Measurements from ENCODE around the gene MYL9. TPM values are rescaled to one million over a fixed set of nuclear protein-coding genes. Genes with fewer than 3 reads are reported as not detected.
A peak's percentile ranks its signal among the peaks of the same experiment; 100 is the strongest.

Gene MYL9
- total RNA-seq, 1 donor from 2014 or later, result 1,345 TPM

DNA sequence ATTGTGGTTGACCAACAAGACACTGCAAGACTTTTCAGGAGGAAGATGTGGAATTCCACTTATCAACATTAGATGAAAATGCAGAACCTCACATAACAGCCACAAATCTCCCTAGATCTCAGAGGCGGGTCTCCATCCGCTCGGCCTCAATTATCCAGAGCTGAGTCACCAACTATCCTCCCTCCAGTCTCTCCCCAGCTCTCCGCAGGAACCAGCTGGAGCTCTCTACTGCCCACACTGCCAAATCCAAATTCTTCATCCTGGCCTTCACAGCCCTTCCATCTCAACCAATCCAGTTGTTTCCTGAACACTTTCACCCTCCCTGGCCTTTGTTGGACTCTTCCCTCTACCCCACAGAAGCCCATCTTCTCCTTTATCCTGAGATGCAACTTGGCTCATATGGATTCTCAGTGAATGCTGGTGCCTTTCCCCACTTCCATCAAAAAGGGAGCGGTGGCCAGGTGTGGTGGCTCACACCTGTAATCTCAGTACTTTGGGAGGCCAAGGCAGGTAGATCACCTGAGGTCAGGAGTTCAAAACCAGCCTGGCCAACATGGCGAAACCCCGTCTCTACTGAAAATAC lies 28.6 kb downstream of the MYL9 start:
- no peaks in the 10 kb centered on the region for H3K36me3 ChIP-seq
- H3K27me3 ChIP-seq (ENCODE audit: low read depth), result no peaks in the 10 kb centered on the region
- H3K4me3 ChIP-seq, result no peak overlapping the region
- TF ChIP-seq, protein P1, sequence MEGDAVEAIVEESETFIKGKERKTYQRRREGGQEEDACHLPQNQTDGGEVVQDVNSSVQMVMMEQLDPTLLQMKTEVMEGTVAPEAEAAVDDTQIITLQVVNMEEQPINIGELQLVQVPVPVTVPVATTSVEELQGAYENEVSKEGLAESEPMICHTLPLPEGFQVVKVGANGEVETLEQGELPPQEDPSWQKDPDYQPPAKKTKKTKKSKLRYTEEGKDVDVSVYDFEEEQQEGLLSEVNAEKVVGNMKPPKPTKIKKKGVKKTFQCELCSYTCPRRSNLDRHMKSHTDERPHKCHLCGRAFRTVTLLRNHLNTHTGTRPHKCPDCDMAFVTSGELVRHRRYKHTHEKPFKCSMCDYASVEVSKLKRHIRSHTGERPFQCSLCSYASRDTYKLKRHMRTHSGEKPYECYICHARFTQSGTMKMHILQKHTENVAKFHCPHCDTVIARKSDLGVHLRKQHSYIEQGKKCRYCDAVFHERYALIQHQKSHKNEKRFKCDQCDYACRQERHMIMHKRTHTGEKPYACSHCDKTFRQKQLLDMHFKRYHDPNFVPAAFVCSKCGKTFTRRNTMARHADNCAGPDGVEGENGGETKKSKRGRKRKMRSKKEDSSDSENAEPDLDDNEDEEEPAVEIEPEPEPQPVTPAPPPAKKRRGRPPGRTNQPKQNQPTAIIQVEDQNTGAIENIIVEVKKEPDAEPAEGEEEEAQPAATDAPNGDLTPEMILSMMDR (IDR thresholded peaks at IDR 0.05; ENCODE audit: borderline replicate concordance), result no peak
- intact Hi-C loops (cut with micrococcal nuclease), result no loop called here
- peaks cover 11% of the 10 kb centered on the region for H3K9me3 ChIP-seq (replicated peaks)
- DNase-seq, result no peak
- H3K4me1 ChIP-seq, result peaks cover 26% of the 10 kb centered on the region
- H3K27ac ChIP-seq (replicated peaks), result no peak overlapping the region

DNA sequence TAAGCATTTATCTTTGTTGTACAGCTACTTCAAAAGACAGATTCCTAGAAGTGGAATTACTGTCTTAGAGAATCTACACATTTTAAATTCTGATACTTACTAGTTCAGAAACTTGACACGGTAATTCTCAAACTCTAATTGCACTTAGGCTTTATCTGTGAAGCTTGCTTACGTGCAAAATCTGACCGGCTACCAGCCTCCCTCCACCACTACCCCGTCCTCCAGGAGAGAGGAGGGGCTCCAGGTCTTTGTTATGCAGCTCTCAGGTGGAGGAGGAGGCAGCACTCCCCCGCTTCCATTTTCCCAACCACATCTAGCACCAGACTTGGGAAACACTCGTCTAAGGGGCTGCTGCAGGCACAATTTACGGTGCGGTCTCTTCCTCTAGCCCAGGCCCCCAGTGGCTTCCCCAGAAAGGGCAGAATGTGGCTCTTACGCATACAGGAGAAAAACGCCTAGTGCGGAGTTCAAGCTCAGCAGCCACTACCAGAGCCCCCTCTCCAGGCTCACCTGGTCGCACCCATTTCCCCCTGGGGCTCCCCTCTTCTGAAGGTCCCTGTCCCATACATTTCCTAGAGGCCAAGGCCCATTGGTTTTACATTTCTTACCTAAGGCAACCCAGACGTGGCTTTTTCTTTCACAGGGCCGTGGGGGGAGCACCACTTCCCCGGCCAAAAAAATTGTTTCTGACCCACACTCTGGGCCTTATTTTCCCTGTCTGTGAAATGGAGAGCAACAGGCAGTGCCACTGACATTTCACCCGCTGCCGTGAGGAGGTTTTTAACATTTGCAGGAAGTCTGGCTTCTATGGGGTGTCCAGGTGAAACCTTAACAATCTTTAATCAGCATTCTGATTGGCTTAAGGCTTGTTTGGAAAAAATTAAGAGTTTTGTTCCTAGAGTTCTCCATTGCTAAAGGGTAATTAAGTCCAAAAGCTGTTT lies 30.5 kb downstream of the MYL9 start:
- no peak for DNase-seq
- intact Hi-C loops (cut with micrococcal nuclease), result no loop called here
- H3K4me1 ChIP-seq, result peaks cover 45% of the 10 kb centered on the region

DNA sequence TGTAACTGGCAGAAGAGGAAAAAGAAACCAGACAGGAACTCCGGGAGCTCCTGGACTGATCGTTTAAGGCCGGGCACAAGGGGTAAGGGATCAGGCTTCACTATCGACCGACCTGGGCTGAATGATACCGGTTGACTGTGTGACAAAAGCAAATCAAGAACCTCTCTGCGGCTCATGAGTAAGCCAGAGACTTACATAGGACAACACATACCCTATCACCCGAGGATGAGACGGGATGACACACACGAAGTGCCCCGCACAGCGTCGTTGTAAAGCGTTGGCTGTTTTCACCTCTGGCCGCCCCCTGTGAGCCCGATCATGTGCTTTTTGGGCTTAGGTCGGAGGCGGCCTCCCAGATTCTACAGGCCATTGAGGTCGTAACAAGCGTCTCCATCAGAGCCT lies 31.4 kb downstream of the MYL9 start:
- Histone ChIP-seq H3K27ac (replicated peaks) (peak overlapping the region; percentile 91), H3K4me3 (peak overlapping the region; percentile 96), H3K36me3 (no peaks in the 10 kb centered on the region), H3K9me3 (replicated peaks) (no peaks in the 10 kb centered on the region), H3K4me1 (peaks cover 45% of the 10 kb centered on the region), H3K27me3 (ENCODE audit: low read depth) (no peaks in the 10 kb centered on the region)
- TF ChIP-seq, protein P1 (IDR thresholded peaks at IDR 0.05; ENCODE audit: borderline replicate concordance), result no peak
- DNase-seq, result no peak
- intact Hi-C loops (cut with micrococcal nuclease), result no loop called here

More for the DNA sequence above, 30.5 kb downstream of the MYL9 start:
- Histone ChIP-seq H3K9me3 (replicated peaks) (no peaks in the 10 kb centered on the region), H3K36me3 (no peaks in the 10 kb centered on the region), H3K27me3 (ENCODE audit: low read depth) (no peaks in the 10 kb centered on the region), H3K27ac (replicated peaks) (peak overlapping the region; percentile 91), H3K4me3 (no peak overlapping the region)
- TF ChIP-seq, protein P1 (IDR thresholded peaks at IDR 0.05; ENCODE audit: borderline replicate concordance), result no peak

DNA sequence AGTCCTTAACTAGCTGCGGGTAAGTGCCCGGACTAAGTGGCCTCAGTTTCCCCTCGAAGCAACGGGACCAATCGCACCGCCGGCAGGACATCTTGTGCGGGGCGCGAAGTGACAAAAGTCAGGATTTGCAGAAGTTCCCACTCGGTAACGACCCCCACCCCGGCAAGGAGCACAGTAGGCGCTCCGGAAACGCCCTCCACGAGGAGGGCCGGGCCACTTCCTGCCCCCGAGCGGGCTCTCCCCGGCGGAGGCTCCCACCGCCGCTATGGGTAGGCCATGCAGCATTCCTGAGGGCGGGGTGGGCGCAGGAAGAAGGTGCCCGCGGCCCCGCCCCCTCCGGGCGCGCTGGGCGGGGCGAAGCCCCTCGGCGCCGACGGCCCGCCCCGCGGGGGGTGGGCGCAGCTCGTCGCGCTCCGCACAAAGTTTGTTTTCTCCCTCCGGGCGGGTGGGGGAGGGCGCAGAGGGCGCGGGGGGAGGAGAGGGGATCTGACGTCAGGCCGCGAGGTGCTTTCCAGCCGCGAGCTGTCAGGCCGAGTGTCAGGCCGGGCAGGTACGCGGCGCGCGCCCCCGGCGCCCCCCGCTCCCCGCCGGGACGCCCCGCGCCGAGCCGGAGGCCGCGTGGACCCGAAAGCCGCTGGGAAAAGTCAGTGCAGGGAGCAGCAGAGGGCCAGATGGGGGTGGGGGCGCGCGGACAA lies 31.9 kb downstream of the MYL9 start, which contains the start of gene TGIF2:
TSS of gene TGIF2 (plus strand) at position 495 of the 695 bp plus-strand sequence. CDS start 5,178 bp downstream, outside the sequence.
- no peaks in the 10 kb centered on the region for H3K36me3 ChIP-seq
- peak within 1 kb of the TSS; percentile 91 for H3K27ac ChIP-seq (replicated peaks)
- peak; percentile 82 for DNase-seq
- peak within 1 kb of the TSS; percentile 96 for H3K4me3 ChIP-seq
- TF ChIP-seq, protein P1 (IDR thresholded peaks at IDR 0.05; ENCODE audit: borderline replicate concordance), result no peak
- intact Hi-C loops (cut with micrococcal nuclease), result no loop called here
- H3K4me1 ChIP-seq, result peaks cover 45% of the 10 kb centered on the region
- H3K27me3 ChIP-seq (ENCODE audit: low read depth), result no peaks in the 10 kb centered on the region
- no peaks in the 10 kb centered on the region for H3K9me3 ChIP-seq (replicated peaks)

DNA sequence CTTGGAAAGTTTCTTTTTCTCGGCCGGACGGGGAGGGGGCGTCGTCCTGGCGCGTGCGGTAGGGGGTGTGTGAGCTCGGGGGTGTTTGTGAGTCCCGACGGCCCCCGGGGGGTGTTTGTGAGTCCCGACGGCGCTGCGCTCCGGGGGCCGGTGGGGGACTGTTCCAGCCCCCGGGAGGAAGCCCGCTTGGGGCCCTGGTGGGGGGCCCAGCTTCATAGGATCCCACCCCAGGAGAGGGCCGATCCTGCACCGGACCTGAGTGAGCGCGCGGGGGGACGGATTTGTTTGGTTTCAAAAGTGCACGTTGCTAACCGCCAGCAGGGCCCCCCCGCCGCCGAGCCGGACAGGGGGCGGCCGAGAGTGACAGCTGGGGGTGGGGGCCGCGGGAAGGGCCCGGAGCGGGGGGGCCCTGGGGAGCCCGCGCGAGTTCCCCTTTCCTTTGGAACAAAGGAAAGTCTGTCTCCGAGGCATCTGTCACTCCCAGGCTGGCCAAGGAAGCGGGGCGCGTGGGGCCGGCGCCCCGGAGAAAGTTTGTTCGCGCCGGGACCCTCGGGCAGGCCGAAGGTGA lies 32.6 kb downstream of the MYL9 start:
- intact Hi-C loops (cut with micrococcal nuclease), result no loop called here
- peak overlapping the region; percentile 96 for H3K4me3 ChIP-seq

More for the DNA sequence above, 32.6 kb downstream of the MYL9 start:
- H3K9me3 ChIP-seq (replicated peaks), result no peaks in the 10 kb centered on the region
- H3K4me1 ChIP-seq, result peaks cover 45% of the 10 kb centered on the region
- peak; percentile 43 for DNase-seq
- H3K27ac ChIP-seq (replicated peaks), result peak overlapping the region; percentile 91
- TF ChIP-seq, protein P1 (IDR thresholded peaks at IDR 0.05; ENCODE audit: borderline replicate concordance), result no peak
- peaks cover 2% of the 10 kb centered on the region for H3K36me3 ChIP-seq
- H3K27me3 ChIP-seq (ENCODE audit: low read depth), result no peaks in the 10 kb centered on the region
